ENCODE measurements around the gene TESMIN.
A peak's percentile ranks its signal among the peaks of the same experiment; 100 is the strongest.

TESMIN gene

GRCh38 chr11:68670208-68670992 lies 80.9 kb downstream of the TESMIN start:
- ATAC-seq (ENCODE audit: low read depth), result no peak
- peak; percentile 38 for DNase-seq (ENCODE audit: low spot score)
- Histone ChIP-seq H3K27ac (ENCODE audit: poor library complexity, severe bottlenecking) (no peak overlapping the region), H3K27me3 (ENCODE audit: insufficient read depth, poor library complexity, severe bottlenecking) (no peaks in the 10 kb centered on the region), H3K36me3 (ENCODE audit: low read depth) (no peaks in the 10 kb centered on the region), H3K4me1 (ENCODE audit: insufficient read depth, poor library complexity, severe bottlenecking) (no peaks in the 10 kb centered on the region), H3K4me3 (ENCODE audit: severe bottlenecking) (no peak overlapping the region), H3K9me3 (ENCODE audit: severe bottlenecking) (no peaks in the 10 kb centered on the region)
- TF ChIP-seq CTCF (IDR thresholded peaks at IDR 0.05; ENCODE audit: poor library complexity, severe bottlenecking), result no peak

GRCh38 chr11:68669301-68670090 lies 81.8 kb downstream of the TESMIN start:
- Histone ChIP-seq H3K27me3 (ENCODE audit: insufficient read depth, poor library complexity, severe bottlenecking) (no peaks in the 10 kb centered on the region), H3K4me1 (ENCODE audit: insufficient read depth, poor library complexity, severe bottlenecking) (no peaks in the 10 kb centered on the region), H3K36me3 (ENCODE audit: low read depth) (no peaks in the 10 kb centered on the region), H3K27ac (ENCODE audit: poor library complexity, severe bottlenecking) (no peak overlapping the region), H3K9me3 (ENCODE audit: severe bottlenecking) (no peaks in the 10 kb centered on the region), H3K4me3 (ENCODE audit: severe bottlenecking) (no peak overlapping the region)
- peak; percentile 40 for DNase-seq (ENCODE audit: low spot score)
- no peak for ATAC-seq (ENCODE audit: low read depth)
- no peak for TF ChIP-seq CTCF (IDR thresholded peaks at IDR 0.05; ENCODE audit: poor library complexity, severe bottlenecking)

GRCh38 chr11:68667511-68668500 lies 83.5 kb downstream of the TESMIN start:
- no peak overlapping the region for H3K27ac ChIP-seq (ENCODE audit: poor library complexity, severe bottlenecking)
- no peak overlapping the region for H3K4me3 ChIP-seq (ENCODE audit: severe bottlenecking)
- no peak for TF ChIP-seq CTCF (IDR thresholded peaks at IDR 0.05; ENCODE audit: poor library complexity, severe bottlenecking)
- no peaks in the 10 kb centered on the region for H3K27me3 ChIP-seq (ENCODE audit: insufficient read depth, poor library complexity, severe bottlenecking)
- no peaks in the 10 kb centered on the region for H3K9me3 ChIP-seq (ENCODE audit: severe bottlenecking)
- H3K4me1 ChIP-seq (ENCODE audit: insufficient read depth, poor library complexity, severe bottlenecking), result no peaks in the 10 kb centered on the region
- no peaks in the 10 kb centered on the region for H3K36me3 ChIP-seq (ENCODE audit: low read depth)
- DNase-seq (ENCODE audit: low spot score), result peak; percentile 32
- peak; percentile 35; the same call in 1 of the 3 replicates for ATAC-seq (ENCODE audit: low read depth)

GRCh38 chr11:68666849-68667248 lies 84.5 kb downstream of the TESMIN start:
- DNase-seq (ENCODE audit: low spot score), result peak; percentile 64
- H3K27me3 ChIP-seq (ENCODE audit: insufficient read depth, poor library complexity, severe bottlenecking), result no peaks in the 10 kb centered on the region
- H3K9me3 ChIP-seq (ENCODE audit: severe bottlenecking), result no peaks in the 10 kb centered on the region
- H3K36me3 ChIP-seq (ENCODE audit: low read depth), result no peaks in the 10 kb centered on the region
- TF ChIP-seq CTCF (IDR thresholded peaks at IDR 0.05; ENCODE audit: poor library complexity, severe bottlenecking), result no peak
- ATAC-seq (ENCODE audit: low read depth), result no peak
- no peaks in the 10 kb centered on the region for H3K4me1 ChIP-seq (ENCODE audit: insufficient read depth, poor library complexity, severe bottlenecking)
- no peak overlapping the region for H3K27ac ChIP-seq (ENCODE audit: poor library complexity, severe bottlenecking)
- no peak overlapping the region for H3K4me3 ChIP-seq (ENCODE audit: severe bottlenecking)

Measured in RWPE2 (cell line).